Endothelial cell of umbilical vein (primary cell): ENCODE measurements around the gene CSRP2. TPM values are rescaled to one million over a fixed set of nuclear protein-coding genes. Genes with fewer than 3 reads are reported as not detected.

Experiments
- BruUV-seq: library from RNA; stranded (reverse); fragments of 400-500 nt; replicated peaks from 2 replicates; lab custom pipeline; 2021; lab: Mats Ljungman, UMichigan
- CTCF ChIA-PET: fragments of 300-600, 350-600 bp; sonication (Branson Sonifier 250); formaldehyde crosslinking; loops from one replicate; lab custom pipeline; 2021; ENCODE audit warnings: antibody characterized with exemption, inconsistent platforms; lab: Charles Lee
- POLR2A ChIA-PET: fragments of 300-600, 350-600 bp; sonication (Branson Sonifier 250); formaldehyde crosslinking; loops from one replicate; lab custom pipeline; 2021; ENCODE audit warnings: antibody characterized with exemption, inconsistent platforms; lab: Charles Lee
- DNase-seq: peaks from one replicate; pipeline ENCODE4 v3.0.0-alpha.2; 2011; ENCODE audit warnings: low read depth, low spot score
- FAIRE-seq: peaks from 2 replicates; lab custom pipeline; 2011; peaks lifted over from hg19 to GRCh38; lab: Jason Lieb, UNC
- H2AFZ ChIP-seq: 2 replicates; pipeline ENCODE4 v1.6.0; 2012; ENCODE audit warnings: low read depth, low read length, control low read depth, inconsistent platforms
- H3K27ac ChIP-seq: 2 replicates; pipeline ENCODE4 v1.5.1; 2011; ENCODE audit warnings: low read depth, mild to moderate bottlenecking, control low read depth, low read length, moderate library complexity; ENCODE audit not compliant: insufficient read depth
- H3K27me3 ChIP-seq, 2 experiments: 2 replicates each; pipeline versions ENCODE4 v1.6.0 to v1.6.1; 2011; ENCODE audit warnings: low read length in 2 of 2, mixed read lengths in 1 of 2; ENCODE audit not compliant: control insufficient read depth in 2 of 2, insufficient read depth in 2 of 2
- H3K36me3 ChIP-seq, 2 experiments: 2 replicates in 1 of 2; 3 replicates in 1 of 2; pipeline ENCODE4 v1.5.1; 2011; ENCODE audit warnings: low read length in 2 of 2, mild to moderate bottlenecking in 1 of 2, moderate library complexity in 1 of 2; ENCODE audit not compliant: control insufficient read depth in 2 of 2, insufficient read depth in 2 of 2; ENCODE audit errors: extremely low read depth in 1 of 2
- H3K4me1 ChIP-seq: 3 replicates; pipeline ENCODE4 v1.5.1; 2011; ENCODE audit warnings: mild to moderate bottlenecking, low read length; ENCODE audit not compliant: control insufficient read depth, insufficient read depth; ENCODE audit errors: extremely low read depth
- H3K4me2 ChIP-seq: 2 replicates; pipeline ENCODE4 v1.6.1; 2011; ENCODE audit warnings: low read length, control low read depth, mixed read lengths; ENCODE audit not compliant: insufficient read depth
- H3K4me3 ChIP-seq, 3 experiments: fragments of 200-600 bp in 1 of 3; sonication (generic), shearing (Covaris generic) in 1 of 3; replicated peaks in 1 of 3; 2 replicates each; pipeline ENCODE4 v1.5.1; 2011 to 2016; ENCODE audit warnings: control low read depth in 3 of 3, low read length in 3 of 3, mild to moderate bottlenecking in 2 of 3, inconsistent platforms in 1 of 3, low read depth in 1 of 3, moderate library complexity in 1 of 3; ENCODE audit not compliant: insufficient read depth in 1 of 3
- H3K79me2 ChIP-seq: 2 replicates; pipeline ENCODE4 v1.6.0; 2012; ENCODE audit warnings: low read length, inconsistent platforms; ENCODE audit not compliant: control insufficient read depth, insufficient read depth
- H3K9ac ChIP-seq: replicated peaks from 2 replicates; pipeline ENCODE3; 2011; ENCODE audit warnings: low read length, control low read depth; ENCODE audit not compliant: insufficient read depth; ENCODE audit errors: extremely low read depth
- H3K9me1 ChIP-seq: replicated peaks from 3 replicates; pipeline ENCODE4 v1.6.0; 2011; ENCODE audit warnings: mild to moderate bottlenecking, low read length; ENCODE audit not compliant: control insufficient read depth, insufficient read depth; ENCODE audit errors: extremely low read depth
- H3K9me3 ChIP-seq: replicated peaks from 2 replicates; pipeline ENCODE4 v1.5.1; 2012; ENCODE audit warnings: low read length, inconsistent platforms; ENCODE audit not compliant: control insufficient read depth, insufficient read depth
- H4K20me1 ChIP-seq: replicated peaks from 2 replicates; pipeline ENCODE3; 2011; ENCODE audit warnings: mild to moderate bottlenecking, low read length; ENCODE audit not compliant: control insufficient read depth, insufficient read depth; ENCODE audit errors: extremely low read depth
- EZH2 ChIP-seq: IDR thresholded peaks from 2 replicates; pipeline ENCODE4 v1.6.1; 2012; ENCODE audit warnings: borderline replicate concordance, low read depth, mild to moderate bottlenecking, moderate library complexity, low read length, inconsistent platforms; ENCODE audit not compliant: severe bottlenecking
- FOS ChIP-seq: IDR thresholded peaks from 2 replicates; pipeline ENCODE4 v1.6.1; 2011; ENCODE audit warnings: mild to moderate bottlenecking, low read length, moderate library complexity, borderline replicate concordance; ENCODE audit not compliant: insufficient read depth
- GATA2 ChIP-seq: IDR thresholded peaks from 2 replicates; pipeline ENCODE4 v1.7.0; 2011; ENCODE audit warnings: low read depth, mild to moderate bottlenecking, moderate library complexity, mixed read lengths, low read length; ENCODE audit not compliant: insufficient read length, insufficient read depth
- JUN ChIP-seq: IDR thresholded peaks from 2 replicates; pipeline ENCODE4 v1.6.1; 2011; ENCODE audit warnings: borderline replicate concordance, low read depth; ENCODE audit not compliant: insufficient read length, insufficient read depth
- MYC ChIP-seq: IDR thresholded peaks from one replicate; pipeline ENCODE4 v1.6.1; 2011; ENCODE audit warnings: mild to moderate bottlenecking, low read depth, low read length
- POLR2A ChIP-seq: IDR thresholded peaks from 2 replicates; pipeline ENCODE4 v1.6.1; 2012; ENCODE audit warnings: low read depth, mild to moderate bottlenecking, control low read depth, low read length
- POLR2AphosphoS5 ChIP-seq: IDR thresholded peaks from 2 replicates; pipeline ENCODE4 v1.6.1; 2012; ENCODE audit warnings: low read depth, mild to moderate bottlenecking, control low read depth, low read length, moderate library complexity; ENCODE audit not compliant: insufficient read depth
- dilution Hi-C: fragments of 300-500 bp; cut with MboI; formaldehyde crosslinking; loops from one replicate; pipeline ENCODE4 v1.15.0; 2019; ENCODE audit warnings: low sequenced_read_pairs; ENCODE audit not compliant: extremely low pct_ligation_motif_present
- intact Hi-C: fragments of 100-400 bp; cut with micrococcal nuclease; formaldehyde crosslinking; loops from one replicate; pipeline ENCODE4 v1.10.0; 2022
- polyA plus RNA-seq, 4 experiments: library from polyadenylated mRNA; depleted of rRNA in 3 of 4; stranded (reverse) in 3 of 4; unstranded in 1 of 4; fragments of >200 nt; gene quantifications; 2 replicates each; pipeline versions ENCODE4 v1.2.1 to v1.2.3, GENCODE V29; 2011 to 2012; ENCODE audit warnings: missing spikeins in 1 of 4
- total RNA-seq: library from RNA; stranded (reverse); gene quantifications from 2 replicates; pipeline ENCODE4 v1.2.3, GENCODE V29; 2021
- TF ChIP-seq, protein P1 (sequence below): IDR thresholded peaks from 2 replicates; pipeline ENCODE4 v1.6.1; 2011; ENCODE audit not compliant: insufficient read depth, insufficient read length
- TF ChIP-seq, protein P2 (sequence below), 2 donors: IDR thresholded peaks; 1 replicate in 1 of 2; 2 replicates in 1 of 2; pipeline ENCODE4 v1.5.1; 2011; ENCODE audit warnings: low read length in 2 of 2, mild to moderate bottlenecking in 2 of 2, moderate library complexity in 2 of 2, control low read depth in 1 of 2, inconsistent platforms in 1 of 2, low read depth in 1 of 2; ENCODE audit not compliant: insufficient read depth in 1 of 2; ENCODE audit errors: extremely low read depth in 1 of 2

CSRP2 gene
- total and polyA plus RNA-seq, 2 donors (not counting 3 experiments of a cell fraction or from before 2014, with no cell fraction given): 8.8 to 13.4 TPM

DNA sequence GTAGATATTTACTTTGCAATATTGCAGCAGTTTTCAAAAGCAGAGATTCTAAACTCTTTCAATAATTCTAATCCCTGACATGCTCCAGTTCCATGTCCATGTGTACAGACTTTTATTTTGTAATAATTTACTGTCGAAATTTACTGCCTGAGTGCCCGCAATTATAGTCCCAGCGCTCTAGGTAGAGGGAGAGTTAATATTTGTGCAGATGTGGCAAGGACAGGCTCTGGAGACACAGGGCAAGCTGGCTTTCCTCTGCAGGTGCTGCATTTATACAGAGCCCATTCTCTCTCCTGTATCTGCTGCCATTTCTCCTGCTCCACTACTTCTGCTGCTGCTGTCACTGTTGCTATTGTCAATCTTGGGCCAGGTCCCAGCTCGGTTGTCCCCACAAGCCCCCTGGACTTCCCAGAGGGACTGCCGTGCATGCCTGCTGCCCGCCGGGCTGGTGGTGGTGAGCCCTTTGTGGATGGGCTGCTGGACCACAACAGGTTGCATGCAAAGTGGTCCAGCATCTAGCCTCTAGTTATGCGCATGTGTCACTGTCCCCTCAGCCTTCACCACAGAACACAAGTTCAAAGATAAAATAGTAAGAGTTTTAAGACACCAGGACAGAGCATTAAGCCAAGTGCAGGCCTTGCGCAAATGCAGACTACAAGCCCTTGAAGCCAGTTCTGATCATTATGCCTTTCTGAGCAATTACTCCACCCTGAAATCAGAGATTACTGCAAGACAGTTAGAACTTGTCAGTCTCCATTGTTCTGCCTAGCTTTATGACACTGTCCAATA lies 40.8 kb upstream of the CSRP2 start:
- H2AFZ ChIP-seq: no peak overlapping the region
- H4K20me1 ChIP-seq: no peaks in the 10 kb centered on the region
- ChIA-PET CTCF (no interaction called here), POLR2A (no interaction called here)
- intact Hi-C loops (no loop called here), dilution Hi-C loops (no loop called here)
- H3K9me3 ChIP-seq: no peaks in the 10 kb centered on the region
- H3K4me2 ChIP-seq: no peak overlapping the region
- no peaks in the 10 kb centered on the region for H3K9me1 ChIP-seq
- no peaks in the 10 kb centered on the region for H3K36me3 ChIP-seq
- BruUV-seq: no TSS peak
- no peak overlapping the region for H3K9ac ChIP-seq
- DNase-seq (no peak), FAIRE-seq (no peak)
- H3K27ac ChIP-seq: no peak overlapping the region
- no peaks in the 10 kb centered on the region for H3K4me1 ChIP-seq
- H3K4me3 ChIP-seq: no peak overlapping the region
- peaks cover 10 to 15% of the 10 kb centered on the region in 2 experiments for H3K27me3 ChIP-seq
- H3K79me2 ChIP-seq: no peaks in the 10 kb centered on the region
- TF ChIP-seq, protein P1, sequence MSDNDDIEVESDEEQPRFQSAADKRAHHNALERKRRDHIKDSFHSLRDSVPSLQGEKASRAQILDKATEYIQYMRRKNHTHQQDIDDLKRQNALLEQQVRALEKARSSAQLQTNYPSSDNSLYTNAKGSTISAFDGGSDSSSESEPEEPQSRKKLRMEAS: no peak
- TF ChIP-seq POLR2AphosphoS5 (no peak), GATA2 (no peak), JUN (no peak), POLR2A (no peak), MYC (no peak), FOS (no peak), EZH2 (no peak)
- TF ChIP-seq, protein P2, sequence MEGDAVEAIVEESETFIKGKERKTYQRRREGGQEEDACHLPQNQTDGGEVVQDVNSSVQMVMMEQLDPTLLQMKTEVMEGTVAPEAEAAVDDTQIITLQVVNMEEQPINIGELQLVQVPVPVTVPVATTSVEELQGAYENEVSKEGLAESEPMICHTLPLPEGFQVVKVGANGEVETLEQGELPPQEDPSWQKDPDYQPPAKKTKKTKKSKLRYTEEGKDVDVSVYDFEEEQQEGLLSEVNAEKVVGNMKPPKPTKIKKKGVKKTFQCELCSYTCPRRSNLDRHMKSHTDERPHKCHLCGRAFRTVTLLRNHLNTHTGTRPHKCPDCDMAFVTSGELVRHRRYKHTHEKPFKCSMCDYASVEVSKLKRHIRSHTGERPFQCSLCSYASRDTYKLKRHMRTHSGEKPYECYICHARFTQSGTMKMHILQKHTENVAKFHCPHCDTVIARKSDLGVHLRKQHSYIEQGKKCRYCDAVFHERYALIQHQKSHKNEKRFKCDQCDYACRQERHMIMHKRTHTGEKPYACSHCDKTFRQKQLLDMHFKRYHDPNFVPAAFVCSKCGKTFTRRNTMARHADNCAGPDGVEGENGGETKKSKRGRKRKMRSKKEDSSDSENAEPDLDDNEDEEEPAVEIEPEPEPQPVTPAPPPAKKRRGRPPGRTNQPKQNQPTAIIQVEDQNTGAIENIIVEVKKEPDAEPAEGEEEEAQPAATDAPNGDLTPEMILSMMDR (IDR thresholded peaks at IDR 0.05; ENCODE audit: extremely low read depth in 1 of 2, insufficient read depth in 1 of 2, low read depth in 1 of 2, low read length in 2 of 2): no peak
